GM12865 (cell line): ENCODE results near the gene HS3ST1.
A peak's percentile ranks its signal among the peaks of the same experiment; 100 is the strongest.

Experiments
- DNase-seq: peaks from one replicate; pipeline ENCODE4 v3.0.0; 2010; ENCODE audit warnings: low read depth
- H3K4me3 ChIP-seq: 2 replicates; pipeline ENCODE4 v1.5.1; 2011; ENCODE audit warnings: mild to moderate bottlenecking, low read depth, low read length, control low read depth
- TF ChIP-seq, protein P1 (sequence below): IDR thresholded peaks from 2 replicates; pipeline ENCODE4 v1.5.1; 2011; ENCODE audit warnings: low read length, control low read depth, low read depth, inconsistent platforms; ENCODE audit not compliant: insufficient read depth; ENCODE audit errors: missing control alignments

HS3ST1 gene

DNA sequence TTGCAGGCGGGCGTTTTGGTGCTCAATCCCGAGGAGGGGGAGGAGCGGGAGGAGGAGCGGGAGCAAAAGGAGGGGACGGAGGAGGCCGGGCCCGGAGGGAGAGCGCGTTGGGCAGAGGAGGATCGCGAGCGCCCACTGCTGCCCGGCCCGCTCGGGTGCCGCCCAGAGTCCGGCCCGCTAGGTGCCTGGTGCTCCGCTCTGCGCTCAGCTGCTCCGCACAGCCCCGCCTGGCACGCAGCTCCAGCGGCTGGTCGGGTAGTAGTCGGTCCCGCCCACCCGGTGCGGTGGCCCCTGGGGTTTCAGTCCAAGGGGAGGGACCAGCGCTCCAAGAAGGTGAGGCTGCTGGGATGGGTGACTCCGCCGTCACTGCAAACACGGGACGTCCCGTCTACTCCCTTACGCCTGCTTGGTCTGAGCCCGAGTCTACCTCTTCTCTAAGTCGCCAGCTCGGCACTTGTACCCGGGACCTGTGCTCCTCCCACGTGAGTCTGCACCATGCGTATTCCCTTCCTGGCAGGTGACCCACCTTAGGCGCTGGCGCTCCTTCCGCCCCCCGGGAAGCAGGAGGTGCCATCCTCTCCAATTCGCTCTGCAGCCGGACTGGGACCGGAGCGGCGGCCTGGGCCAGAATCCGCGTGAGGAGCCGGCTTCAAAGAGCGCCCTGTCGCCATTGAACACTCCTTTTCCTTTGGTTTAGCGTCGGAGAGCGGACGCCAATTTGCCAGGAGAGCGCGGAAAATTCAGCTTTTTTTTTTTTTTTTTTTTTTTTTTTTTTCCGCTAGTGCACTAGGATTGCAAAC lies 405 bp upstream of the HS3ST1 start:
- H3K4me3 ChIP-seq, result peak overlapping the region; percentile 65
- DNase-seq, result peak; percentile 76
- TF ChIP-seq, protein P1, sequence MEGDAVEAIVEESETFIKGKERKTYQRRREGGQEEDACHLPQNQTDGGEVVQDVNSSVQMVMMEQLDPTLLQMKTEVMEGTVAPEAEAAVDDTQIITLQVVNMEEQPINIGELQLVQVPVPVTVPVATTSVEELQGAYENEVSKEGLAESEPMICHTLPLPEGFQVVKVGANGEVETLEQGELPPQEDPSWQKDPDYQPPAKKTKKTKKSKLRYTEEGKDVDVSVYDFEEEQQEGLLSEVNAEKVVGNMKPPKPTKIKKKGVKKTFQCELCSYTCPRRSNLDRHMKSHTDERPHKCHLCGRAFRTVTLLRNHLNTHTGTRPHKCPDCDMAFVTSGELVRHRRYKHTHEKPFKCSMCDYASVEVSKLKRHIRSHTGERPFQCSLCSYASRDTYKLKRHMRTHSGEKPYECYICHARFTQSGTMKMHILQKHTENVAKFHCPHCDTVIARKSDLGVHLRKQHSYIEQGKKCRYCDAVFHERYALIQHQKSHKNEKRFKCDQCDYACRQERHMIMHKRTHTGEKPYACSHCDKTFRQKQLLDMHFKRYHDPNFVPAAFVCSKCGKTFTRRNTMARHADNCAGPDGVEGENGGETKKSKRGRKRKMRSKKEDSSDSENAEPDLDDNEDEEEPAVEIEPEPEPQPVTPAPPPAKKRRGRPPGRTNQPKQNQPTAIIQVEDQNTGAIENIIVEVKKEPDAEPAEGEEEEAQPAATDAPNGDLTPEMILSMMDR, result peak; percentile 79

- TF ChIP-seq, protein P1, result no peak
- no peak for DNase-seq
- peak overlapping the region; percentile 65 for H3K4me3 ChIP-seq
These were observed 1.3 kb downstream of the HS3ST1 start for GRCh38 chr4:11427121-11427996.

DNA sequence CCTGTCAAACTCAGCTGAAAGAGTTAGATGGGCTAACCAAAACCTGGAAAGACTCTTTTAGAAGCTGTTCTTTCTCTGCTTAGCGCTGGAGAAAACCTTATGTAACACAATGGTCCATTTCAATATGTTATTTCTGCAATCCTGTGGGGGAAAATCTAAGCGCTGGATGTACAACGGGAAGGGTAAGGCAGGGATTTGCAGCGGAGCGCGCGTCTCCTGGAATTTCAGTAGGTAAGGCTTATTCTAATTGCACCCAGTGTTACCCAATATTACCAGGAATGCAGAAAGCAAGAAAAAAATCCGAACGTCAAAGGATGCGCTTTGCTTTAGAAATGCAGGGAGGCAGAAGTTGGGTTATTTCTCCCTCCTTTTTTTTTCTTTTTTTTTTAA lies 2.0 kb downstream of the HS3ST1 start:
- TF ChIP-seq, protein P1, result no peak
- no peak for DNase-seq
- H3K4me3 ChIP-seq, result no peak overlapping the region

- TF ChIP-seq, protein P1, result no peak
- no peak overlapping the region for H3K4me3 ChIP-seq
- no peak for DNase-seq
These were observed 2.7 kb downstream of the HS3ST1 start for GRCh38 chr4:11426003-11426402.

DNA sequence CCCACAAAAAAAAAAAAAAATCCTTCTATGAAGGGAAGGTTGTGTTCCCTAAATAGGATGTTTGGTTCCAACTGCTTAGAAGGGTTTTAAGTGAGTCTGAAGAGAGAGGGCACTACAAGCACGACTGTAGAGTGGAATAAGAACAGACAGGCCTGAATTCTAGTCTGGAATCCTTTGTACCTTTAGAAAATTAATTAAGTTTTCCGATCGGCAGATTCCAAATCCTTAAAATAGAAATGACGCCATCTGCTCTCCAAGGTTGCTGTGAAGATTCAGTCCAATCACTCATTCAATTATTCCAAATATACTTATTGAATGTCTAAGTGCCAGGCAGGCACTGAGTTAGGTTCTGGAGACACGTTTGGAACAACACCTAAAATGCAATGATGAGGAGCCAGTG lies 3.8 kb downstream of the HS3ST1 start:
- H3K4me3 ChIP-seq, result no peak overlapping the region
- DNase-seq, result no peak
- TF ChIP-seq, protein P1, result no peak

DNA sequence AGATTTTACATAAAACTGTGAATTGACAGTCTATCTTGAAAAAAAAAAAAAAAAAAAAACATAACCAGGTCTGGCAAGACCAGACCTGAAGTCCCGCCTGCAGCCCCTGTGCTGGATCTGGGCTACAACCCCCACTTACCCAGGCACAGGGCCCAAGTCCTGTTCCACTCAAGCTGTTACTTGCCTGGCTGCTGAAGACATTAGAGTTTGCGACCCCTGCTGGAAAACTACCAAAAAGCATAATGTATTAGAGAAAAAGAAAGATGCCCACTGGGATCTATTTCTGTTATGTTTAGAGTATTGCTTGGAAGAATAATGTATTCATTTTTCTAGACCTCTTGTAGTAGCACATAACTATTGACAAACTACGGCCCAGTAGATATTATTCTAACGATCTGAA lies 4.7 kb downstream of the HS3ST1 start:
- no peak overlapping the region for H3K4me3 ChIP-seq
- TF ChIP-seq, protein P1, result peak; percentile 52
- peak; percentile 70 for DNase-seq
